NCI-H1105 (cell line): ENCODE measurements around the gene MAP3K13.
"Not testable (repeated sequence)": the region's sequence is repeated elsewhere in the genome, so short reads cannot be mapped to it uniquely, and the experiment has no call there.

Experiments
- DNase-seq: peaks from one replicate; lab custom pipeline; 2025; lab: John Stamatoyannopoulos, UW

The MAP3K13 gene

GRCh38 chr3:185448107-185448506 is 85.2 kb downstream of the MAP3K13 start:
- no peak for DNase-seq

- DNase-seq: not testable (repeated sequence)
Observed at GRCh38 chr3:185451432-185451831, 88.5 kb downstream of the MAP3K13 start.

GRCh38 chr3:185457376-185457775 is 94.4 kb downstream of the MAP3K13 start:
- DNase-seq: no peak

DNA sequence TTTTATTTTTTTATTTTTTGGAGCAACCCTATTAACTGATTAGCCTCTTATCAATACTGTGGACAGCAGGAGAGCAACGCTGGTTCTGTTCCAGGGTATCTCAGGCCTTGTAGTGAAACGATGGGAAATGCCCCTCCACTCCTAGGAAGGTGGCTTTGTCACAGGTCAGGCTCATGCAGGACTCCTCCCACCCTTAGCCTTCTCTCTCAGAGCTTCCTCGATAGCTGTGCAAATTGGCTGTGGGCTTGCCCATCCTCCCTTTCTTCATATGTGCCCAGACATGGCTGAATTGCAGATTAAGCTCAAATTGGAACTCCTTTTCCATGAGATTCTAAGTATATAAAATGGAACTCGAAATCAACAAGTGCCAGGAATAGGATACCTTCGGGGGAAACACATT is 97.4 kb downstream of the MAP3K13 start:
- DNase-seq: no peak

GRCh38 chr3:185460719-185461350 is 97.9 kb downstream of the MAP3K13 start:
- DNase-seq: no peak

DNA sequence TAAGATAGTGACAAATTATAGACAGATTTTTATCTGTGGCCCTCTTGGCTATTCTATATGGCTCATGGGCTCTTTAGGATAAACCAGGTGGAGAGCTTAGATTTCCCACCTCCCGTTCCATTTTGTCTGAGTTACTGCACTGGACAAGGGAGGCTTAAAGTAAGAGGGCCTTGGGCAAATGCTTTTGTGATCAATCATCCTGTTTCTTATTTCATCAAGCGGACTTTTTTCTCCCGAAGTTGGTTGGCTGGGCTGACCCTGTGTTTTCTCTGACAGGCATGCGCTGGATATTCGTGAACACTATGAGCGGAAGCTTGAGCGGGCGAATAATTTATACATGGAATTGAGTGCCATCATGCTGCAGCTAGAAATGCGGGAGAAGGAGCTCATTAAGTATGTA is 102.5 kb downstream of the MAP3K13 start:
- DNase-seq: no peak

DNA sequence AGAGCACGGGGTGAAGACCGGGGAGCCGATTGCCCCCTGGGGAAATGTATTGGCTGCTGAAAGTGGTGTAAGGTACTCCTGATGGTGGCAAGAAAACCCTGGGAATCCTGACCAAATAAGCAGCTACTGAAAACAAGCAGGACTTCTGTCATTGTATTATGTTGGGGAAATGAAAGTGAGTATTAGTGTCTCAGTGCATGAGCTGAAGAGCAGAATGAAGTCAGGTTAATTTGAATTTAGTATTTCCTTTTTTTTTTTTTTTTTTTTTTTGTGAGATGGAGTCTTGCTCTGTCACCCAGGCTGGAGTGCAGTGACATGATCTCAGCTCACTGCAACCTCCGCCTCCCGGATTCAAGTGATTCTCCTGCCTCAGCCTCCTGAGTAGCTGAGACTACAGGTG is 103.2 kb downstream of the MAP3K13 start:
- DNase-seq: not testable (repeated sequence)

DNA sequence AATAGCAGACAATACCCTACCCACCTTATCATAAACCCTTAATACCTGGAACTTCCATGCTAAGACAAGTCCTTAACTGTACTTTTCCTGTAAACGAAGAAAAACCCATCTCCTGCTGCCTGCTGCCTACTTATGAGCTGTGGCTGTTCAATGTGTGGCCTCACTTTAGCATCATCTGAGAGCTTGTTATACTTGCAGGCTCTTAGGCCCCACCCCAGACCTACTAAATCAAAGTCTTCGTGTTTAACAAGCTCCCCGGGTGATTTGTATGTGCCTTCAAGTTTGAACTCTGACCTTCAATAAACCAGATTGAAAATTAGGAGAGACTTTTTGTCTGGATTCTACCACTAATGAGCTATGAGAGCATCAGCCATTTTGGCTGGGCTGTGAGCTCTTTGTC is 106.6 kb downstream of the MAP3K13 start:
- no peak for DNase-seq

- no peak for DNase-seq
Observed at GRCh38 chr3:185470323-185470722, 107.4 kb downstream of the MAP3K13 start.

GRCh38 chr3:185473290-185473815 is 110.4 kb downstream of the MAP3K13 start:
- DNase-seq: no peak

GRCh38 chr3:185474922-185475321 is 112.0 kb downstream of the MAP3K13 start:
- not testable (repeated sequence) for DNase-seq

GRCh38 chr3:185477316-185477715 is 114.4 kb downstream of the MAP3K13 start:
- DNase-seq: no peak

GRCh38 chr3:185479373-185479945 is 116.5 kb downstream of the MAP3K13 start:
- no peak for DNase-seq

DNA sequence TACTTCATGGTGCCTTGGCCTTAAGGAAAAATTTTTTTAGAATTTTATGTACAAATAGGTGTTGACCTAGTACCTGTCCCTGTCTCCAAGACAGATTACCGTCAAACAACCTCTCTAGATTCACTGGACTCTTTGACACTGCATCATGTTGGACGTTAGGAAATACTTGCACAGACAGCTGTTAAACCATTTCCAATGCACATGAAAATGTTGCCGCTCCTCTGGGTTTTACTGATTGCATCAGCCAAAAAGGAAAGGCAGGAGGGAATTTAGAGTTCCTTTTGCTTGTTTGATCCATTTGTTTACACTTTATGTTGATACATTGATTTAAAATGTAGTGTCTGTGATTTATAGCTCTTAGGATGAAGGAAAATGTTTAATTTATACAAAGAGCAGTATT is 121.4 kb downstream of the MAP3K13 start:
- DNase-seq: no peak

- no peak for DNase-seq
Observed at GRCh38 chr3:185486394-185486793, 123.5 kb downstream of the MAP3K13 start.

- no peak for DNase-seq
Observed at GRCh38 chr3:185488465-185488864, 125.5 kb downstream of the MAP3K13 start.

DNA sequence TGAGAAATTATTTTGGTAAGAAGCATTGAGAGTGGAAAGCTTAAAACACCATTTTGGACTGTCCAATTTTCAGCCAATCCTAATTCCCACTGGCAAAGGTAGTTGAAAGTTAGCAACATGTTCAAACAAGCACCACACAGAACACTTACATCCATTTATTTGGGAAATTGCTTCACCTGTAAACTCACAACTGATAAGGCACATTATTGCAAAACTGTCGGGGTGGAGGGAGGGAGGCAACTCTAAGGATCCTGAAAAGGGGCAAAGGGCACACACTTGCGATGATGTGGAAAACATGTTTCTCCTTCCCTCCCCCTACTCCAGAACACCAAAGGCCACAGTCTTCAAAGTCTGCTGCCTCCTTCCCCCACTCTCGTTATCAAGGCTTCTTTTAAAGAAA is 126.5 kb downstream of the MAP3K13 start:
- DNase-seq: no peak

DNA sequence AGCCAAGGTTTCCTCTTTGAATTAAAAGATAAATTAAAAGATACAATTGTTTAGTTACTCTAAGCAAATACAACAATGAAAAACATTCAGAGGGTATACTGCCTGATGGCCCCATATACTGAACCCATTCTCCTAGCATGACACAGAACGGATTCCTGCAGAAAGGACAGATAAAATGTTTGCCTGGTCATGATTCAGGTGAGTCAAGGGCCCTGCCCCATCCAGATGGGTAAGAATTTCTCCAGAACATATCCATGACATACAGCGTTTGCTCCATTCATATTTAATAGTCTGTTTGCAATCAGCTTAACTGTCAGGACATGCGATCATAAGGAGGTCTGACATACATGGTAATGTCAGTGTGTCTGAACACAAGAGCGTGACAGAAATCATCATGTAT is 127.3 kb downstream of the MAP3K13 start:
- no peak for DNase-seq

DNA sequence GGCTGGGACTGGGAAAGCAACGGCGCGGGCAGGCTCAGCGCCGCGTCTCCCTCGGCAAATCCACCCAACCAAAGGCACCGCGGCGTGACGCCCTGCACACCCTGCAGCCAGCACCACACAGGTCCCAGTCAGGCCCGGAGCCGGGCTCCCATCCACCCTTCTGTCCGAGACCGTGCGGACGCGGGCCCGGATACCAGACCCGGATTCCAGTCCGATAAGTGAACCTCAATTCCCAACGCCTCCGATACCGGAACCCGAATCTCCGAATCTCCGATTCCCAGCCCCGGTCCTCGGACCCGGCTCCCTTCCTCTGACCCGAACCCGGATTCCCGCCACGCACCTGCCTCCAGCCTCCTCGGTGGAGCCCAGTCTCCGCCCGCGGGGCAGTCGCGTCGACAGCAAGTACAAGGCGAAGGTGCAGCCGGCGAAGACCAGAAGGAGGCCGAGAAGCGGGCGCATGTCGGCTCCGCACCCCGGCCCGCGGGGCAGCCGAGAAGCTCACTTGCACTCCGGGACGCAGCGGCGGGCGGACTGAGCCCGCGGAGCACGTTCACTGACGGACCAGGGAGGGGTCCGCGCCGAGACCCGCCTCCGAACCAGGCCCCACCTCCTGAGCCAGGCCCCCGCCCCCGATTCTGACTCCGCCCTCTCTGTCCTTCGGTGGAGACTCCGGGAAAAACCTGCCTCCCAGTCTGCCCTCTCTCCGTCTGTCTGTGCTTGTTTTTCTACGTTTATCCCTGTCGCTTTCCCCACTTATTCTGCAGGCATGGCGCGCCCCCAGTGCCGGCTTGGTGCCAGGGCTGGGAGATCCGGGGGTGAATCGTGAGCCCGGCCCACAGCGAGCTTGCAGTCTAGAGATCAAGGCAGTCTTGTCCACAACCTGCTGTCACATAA is 135.8 kb downstream of the MAP3K13 start, which contains the start of gene TMEM41A:
TSS of gene TMEM41A (minus strand) at position 533 of the 894 bp plus-strand sequence. CDS start at position 459, 74 bp downstream.
- peak; percentile 91 for DNase-seq

DNA sequence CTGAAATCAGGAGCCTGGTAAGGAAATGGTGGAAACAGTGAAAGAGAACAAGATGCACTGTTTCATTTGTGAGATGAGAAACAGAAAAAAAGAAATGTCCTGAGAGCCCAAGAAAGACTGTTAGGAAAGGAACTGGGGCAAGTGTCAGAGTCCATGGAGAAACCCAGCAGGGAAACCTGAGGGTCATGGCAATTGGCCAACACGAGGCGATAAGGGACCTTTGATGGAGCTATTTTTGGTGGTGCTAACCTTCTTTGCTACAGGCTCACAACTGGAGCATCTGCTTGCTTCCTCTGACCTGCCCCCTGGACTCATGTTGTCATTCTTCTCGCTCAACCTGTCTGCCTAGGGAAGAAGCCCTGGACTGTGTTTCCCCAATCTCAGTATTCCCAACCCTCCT is 140.1 kb downstream of the MAP3K13 start:
- DNase-seq: no peak

DNA sequence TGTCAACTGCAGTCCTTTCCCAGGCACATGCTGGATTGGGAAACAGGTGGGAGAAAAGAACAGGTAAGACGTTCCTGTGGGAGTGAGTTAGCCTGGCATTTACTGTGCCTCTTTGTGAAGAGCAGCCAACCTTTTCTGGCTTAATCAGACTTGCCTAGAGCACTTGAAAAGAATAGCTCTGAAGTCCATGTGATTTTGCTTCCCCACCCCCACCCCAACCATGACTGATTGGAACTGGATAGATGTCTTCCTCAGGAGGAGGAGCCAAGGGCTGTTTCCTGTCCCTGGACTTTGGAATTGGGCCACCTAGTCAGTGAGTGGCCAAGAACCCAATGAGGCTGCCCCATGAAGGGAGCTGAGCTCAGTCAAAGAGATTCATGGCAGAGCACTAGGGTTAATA is 140.6 kb downstream of the MAP3K13 start:
- no peak for DNase-seq

DNA sequence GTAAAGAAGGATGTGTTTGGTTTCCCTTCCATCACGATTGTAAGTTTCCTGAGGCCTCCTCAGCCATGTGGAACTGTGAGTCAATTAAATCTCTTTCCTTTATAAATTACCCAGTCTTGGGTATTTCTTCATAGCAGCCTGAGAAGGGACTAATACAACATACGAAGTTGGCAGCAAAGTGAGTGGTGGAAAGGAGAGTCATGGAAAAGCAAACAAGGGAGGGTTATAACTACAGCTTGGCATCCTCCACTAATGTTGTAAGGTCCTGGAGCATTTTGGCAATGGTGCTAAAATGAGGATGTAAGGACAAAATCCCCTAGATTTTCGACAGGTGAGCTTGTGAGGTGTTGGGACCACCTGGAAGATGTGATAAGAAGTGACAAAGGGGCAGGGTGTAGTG is 141.7 kb downstream of the MAP3K13 start:
- DNase-seq: no peak

DNA sequence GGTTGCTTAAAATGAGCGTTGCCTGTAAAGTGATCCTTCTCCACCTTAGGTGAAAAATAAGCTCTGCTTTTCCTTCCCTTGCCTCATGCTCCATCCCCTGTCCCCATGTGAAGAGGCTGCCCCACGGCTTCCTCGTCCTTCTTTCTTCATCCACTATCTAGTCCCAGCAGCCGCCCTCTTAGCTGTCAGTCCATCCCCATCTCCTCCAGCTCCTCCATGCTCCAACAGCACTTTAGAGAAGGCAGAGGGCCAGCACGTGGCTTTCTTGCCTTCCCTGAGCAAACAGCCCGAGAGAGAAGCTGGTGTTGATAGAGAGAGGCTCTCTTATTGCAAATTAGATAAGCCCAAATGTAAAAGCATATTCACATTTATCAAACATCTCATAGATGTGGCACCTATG is 144.9 kb downstream of the MAP3K13 start:
- DNase-seq: no peak
